ENCODE results near the gene TCF4.

The TCF4 gene

DNA sequence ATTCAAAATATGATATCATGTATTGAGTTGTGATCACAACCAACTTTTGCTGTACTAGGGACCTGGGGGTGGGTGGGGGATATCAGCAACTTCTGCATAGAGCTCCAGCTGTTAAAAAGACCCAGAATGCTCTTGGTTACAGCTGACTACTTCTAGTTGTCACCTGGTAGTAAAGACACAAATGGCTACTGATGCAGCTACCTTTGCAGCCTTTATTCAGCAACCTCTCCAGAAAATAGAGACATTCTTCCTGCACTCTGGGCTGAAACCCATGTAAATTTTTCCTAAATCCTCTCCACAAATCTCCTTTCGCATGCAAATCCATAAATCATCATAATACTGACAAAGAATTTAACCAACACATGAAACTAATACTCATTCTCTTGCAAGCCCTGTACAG, 238.3 kb downstream of the TCF4 start:
- no peak overlapping the region for H3K27ac ChIP-seq

DNA sequence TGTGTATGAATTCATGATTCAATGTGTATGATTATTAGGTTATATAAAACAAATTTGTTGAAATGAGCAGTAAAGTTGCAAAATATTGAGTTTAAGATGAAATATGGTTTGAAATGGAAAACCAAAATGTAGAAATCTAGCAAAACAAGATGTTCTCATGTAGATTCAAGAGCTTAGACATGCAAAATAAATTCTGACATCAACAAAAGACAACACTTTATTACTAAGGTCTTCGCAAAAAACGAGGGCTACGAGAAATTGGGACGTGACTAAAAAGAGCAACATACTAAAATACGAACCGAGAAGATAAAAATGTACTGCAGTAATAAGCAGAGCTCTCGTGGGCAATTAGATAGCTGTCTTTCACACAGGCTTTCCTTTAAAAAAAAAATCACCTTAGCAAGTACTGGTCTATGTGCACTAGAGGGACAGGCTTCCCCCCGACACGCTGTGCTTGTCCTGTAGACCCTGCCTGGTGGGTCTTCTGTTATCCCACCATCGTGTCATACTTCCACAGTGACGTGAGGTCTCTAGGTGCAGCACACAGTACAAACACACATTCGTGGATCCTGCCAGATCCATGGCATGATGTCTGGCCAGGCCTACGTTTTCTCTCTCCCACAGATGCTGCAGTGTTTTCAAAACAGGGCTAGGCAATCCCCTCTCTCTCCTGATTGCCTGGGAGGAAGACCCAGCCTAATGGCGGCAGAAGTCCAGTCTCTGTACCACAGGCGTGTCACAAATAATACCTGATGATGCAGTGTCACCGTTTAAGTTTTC, 240.8 kb downstream of the TCF4 start:
- no peak overlapping the region for H3K27ac ChIP-seq
- TF ChIP-seq, protein P1, sequence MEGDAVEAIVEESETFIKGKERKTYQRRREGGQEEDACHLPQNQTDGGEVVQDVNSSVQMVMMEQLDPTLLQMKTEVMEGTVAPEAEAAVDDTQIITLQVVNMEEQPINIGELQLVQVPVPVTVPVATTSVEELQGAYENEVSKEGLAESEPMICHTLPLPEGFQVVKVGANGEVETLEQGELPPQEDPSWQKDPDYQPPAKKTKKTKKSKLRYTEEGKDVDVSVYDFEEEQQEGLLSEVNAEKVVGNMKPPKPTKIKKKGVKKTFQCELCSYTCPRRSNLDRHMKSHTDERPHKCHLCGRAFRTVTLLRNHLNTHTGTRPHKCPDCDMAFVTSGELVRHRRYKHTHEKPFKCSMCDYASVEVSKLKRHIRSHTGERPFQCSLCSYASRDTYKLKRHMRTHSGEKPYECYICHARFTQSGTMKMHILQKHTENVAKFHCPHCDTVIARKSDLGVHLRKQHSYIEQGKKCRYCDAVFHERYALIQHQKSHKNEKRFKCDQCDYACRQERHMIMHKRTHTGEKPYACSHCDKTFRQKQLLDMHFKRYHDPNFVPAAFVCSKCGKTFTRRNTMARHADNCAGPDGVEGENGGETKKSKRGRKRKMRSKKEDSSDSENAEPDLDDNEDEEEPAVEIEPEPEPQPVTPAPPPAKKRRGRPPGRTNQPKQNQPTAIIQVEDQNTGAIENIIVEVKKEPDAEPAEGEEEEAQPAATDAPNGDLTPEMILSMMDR (conservative IDR thresholded peaks at IDR 0.05) = no peak

More for the DNA sequence above, 238.3 kb downstream of the TCF4 start:
- TF ChIP-seq, protein P1 (conservative IDR thresholded peaks at IDR 0.05) = no peak

DNA sequence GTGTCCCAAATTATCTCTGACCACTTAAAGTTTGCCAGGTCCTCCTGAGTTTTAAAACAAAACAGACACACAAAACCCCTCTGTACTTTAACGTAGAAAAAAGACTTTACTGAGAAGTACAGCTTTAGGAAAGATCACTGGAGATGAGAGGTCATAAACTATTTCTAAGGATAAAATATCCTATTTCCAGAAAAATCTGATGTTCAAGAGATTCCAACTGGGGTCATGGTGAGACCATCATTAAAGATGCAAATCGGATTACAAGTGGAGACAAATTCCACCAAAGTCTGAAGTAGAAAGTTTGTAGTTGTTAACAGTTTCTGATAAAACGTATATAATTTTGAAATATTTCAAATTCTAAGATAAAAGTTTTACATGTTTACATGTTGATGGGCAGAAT, 241.6 kb downstream of the TCF4 start:
- no peak overlapping the region for H3K27ac ChIP-seq

DNA sequence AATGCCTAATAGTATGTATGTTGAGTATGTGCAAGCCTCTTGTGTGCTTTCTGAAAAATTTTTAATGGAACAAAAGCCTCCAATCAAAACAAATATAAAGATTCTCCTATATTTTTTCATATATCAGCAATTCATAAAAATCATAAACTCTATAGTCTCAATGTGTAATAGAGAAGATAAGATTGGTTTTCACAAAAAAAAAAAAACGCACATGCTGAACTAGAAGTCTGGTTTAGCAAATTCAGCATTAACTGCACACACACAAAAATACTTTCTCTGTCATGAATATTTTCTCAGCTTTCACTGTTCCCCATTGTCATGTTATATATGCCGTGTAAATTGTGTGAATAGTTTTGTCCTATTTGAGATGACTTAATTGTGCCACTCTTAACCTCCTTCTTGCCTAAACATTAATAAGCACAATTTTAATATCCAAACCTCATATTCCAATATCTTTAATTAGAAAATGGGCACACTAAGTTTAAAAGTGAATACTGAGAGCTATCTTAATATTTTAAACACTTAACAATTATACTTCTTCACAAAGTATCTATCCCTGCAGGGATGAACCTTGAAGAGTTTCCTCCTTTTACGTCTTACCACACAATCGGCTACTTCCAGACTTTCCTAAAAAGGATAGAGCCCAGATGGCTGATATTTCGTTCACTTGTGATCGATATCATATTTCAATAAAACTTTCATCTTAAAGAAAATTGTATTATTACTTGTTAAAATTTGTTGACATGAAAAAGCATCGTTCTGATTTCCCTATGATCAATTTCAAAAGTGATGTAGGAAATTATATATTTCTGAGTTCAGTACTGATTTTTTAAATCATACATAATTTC, 242.7 kb downstream of the TCF4 start:
- no peak overlapping the region for H3K27ac ChIP-seq
- TF ChIP-seq, protein P1 (conservative IDR thresholded peaks at IDR 0.05) = no peak

More for the DNA sequence above, 241.6 kb downstream of the TCF4 start:
- TF ChIP-seq, protein P1 (conservative IDR thresholded peaks at IDR 0.05) = no peak

DNA sequence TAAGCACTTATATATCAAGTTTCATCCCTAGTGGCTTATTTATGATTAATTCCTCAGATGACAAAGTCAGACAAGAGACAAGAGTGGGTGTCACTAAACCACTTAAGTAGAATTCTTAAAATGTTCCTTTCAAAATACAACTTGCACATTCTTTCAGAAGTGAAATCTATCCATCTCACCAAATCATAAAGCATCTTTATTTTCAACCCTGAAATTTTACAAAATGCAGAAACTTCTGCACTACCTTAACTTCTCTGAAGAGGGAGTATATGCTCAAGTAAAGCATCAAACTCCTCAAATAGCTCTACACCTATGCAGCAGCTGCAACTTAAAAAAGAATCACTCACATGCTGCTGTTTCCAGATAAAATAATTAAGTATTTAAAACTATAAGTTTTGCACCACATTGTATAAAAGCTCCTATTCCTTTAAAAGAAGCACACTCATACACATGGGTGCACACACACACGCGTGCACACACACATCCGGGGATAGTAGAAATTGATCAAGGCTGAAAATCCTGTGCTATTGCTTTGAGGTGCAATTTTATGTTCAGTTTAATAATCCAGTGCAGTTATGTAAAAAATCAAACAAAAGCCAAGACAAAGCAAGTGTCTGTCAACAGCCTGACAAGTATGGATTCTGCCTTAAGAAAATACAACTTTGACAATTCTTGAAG, 244.5 kb downstream of the TCF4 start:
- TF ChIP-seq, protein P1 (conservative IDR thresholded peaks at IDR 0.05) = peak; percentile 62
- no peak overlapping the region for H3K27ac ChIP-seq

DNA sequence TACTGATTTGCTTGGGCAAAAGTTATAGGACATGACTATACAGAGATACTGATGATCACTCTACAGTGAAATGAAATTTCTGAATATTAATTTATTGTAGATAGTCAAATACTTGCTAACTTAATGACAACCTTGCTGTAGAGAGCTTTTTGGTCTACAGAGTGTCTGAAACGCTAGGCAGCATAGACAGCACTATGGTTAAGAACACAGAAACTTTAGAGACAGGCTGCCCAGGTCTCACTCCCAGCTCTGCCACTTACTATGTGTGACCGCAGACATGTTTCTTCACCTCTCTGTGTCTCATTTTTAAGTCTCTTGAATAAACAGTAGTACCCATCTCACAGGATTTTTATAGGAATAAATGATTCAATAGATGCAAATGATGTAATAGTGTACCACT, 247.0 kb downstream of the TCF4 start:
- no peak overlapping the region for H3K27ac ChIP-seq
- TF ChIP-seq, protein P1 (conservative IDR thresholded peaks at IDR 0.05) = no peak

DNA sequence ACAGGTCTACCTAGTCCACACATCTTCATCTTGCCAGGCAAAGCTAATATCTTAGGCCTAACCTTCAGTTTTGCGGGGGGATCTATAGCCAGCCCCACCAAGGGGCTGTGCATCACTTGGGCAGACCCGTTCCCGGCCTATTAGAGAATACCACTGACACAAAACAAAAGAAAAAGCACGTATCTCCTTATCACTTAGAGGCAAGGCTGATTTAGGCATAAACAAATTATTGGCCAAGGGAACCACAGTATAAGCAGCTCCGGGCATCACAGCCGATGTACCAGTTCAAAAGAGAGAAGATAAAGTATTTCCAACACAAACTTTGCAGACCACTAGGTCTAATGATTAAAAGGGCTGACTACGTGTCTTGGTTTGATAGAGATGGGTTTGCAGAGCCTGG, 248.0 kb downstream of the TCF4 start:
- H3K27ac ChIP-seq = no peak overlapping the region
- TF ChIP-seq, protein P1 (conservative IDR thresholded peaks at IDR 0.05) = no peak
